GM21367 (cell line): Measurements from ENCODE around the gene RBPJ.
A peak's percentile ranks its signal among the peaks of the same experiment; 100 is the strongest.
"Not testable (repeated sequence)": the region's sequence is repeated elsewhere in the genome, so short reads cannot be mapped to it uniquely, and the experiment has no call there.

Experiments
- ATAC-seq: cut with Tn5 transposase; IDR thresholded peaks from one replicate; pipeline ENCODE4 v1.9.1; 2021; ENCODE audit not compliant: unreplicated experiment

The RBPJ gene

GRCh38 chr4:26300314-26301307, 20.2 kb upstream of the RBPJ start:
- ATAC-seq = no peak

GRCh38 chr4:26302031-26302899, 18.5 kb upstream of the RBPJ start:
- ATAC-seq = no peak

DNA sequence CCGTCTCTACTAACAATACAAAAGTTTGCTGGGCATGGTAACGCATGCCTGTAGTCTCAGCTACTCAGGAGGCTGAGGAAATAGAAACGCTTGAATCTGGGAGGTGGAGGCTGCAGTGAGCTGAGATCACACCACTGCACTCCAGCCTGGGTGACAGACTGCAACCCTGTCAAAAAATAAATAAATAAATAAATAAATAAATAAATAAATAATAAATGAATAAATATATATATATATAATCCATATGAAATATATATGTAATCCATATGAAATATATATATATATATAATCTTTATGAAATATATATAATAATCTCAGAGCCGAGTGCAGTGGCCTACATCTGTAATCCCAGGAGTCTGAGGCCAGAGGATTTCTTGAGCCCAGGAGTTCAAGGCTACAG, 17.8 kb upstream of the RBPJ start:
- no peak for ATAC-seq

- no peak for ATAC-seq
Observed at GRCh38 chr4:26307037-26307800, 13.6 kb upstream of the RBPJ start.

DNA sequence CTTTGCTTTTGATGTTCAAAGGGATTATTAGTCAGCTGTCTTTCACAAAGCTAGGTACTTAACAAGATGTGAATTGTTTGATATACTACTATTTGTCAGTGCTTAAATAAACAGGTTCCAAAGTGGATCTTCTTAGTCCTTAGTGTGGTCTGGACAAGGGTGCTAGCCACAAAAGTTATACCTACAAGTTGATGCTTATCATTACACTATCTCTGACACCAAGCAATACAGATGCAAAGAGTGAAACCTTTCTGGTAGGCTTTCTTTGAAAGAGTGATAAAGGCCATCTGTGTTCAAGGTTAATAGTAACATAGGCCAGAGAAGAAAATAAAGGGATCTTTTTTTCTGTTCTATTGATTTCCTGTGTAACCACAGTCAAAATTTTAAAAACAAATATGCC, 12.2 kb upstream of the RBPJ start:
- no peak for ATAC-seq

- ATAC-seq = no peak
Observed at GRCh38 chr4:26310264-26310663, 10.6 kb upstream of the RBPJ start.

DNA sequence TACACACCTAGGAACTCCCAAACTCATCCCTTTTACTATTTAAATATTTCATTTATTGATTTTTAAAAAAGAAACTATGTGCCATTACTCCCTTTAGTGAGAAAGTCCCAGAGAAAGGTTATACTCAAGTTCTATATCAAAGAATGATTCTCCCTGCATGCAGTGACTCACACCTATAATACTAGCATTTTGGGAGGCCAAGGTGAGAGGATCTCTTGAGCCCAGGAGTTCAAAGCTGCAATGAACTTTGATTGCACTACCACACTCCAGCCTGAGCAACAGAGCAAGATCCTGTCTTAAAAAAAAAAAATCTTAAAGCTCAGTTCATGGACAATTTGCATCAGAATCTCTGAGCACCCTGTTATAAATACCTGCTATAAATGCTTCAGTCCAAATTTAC, 9.2 kb upstream of the RBPJ start:
- no peak for ATAC-seq

DNA sequence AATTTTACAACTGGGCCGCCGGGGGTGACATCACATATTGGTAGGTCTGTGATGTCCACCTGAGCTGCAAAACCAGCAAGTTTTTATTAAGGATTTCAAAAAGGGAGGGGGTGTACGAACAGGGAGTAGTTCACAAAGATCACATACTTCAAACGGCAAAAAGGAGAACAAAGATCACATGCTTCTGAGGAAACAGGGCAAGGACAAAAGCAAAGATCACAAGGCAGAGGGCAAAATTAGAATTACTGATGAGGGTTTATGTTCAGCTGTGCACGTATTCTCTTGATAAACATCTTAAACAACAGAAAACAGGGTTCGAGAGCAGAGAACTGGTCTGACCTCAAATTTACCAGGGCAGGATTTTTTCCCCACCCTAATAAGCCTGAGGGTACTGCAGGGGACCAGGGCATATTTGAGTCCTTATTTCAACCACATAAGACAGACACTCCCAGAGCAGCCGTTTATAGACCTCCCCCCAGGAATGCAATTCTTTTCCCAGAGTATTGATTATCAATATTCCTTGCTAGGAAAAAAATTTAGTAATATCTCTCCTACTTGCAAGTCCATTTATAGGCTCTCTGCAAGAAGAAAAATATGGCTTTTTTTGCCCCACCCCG, 5.4 kb upstream of the RBPJ start:
- not testable (repeated sequence) for ATAC-seq

GRCh38 chr4:26317766-26318165, 3.0 kb upstream of the RBPJ start:
- ATAC-seq = no peak

- ATAC-seq = peak; percentile 66
Observed at GRCh38 chr4:26319467-26319948, 1.3 kb upstream of the RBPJ start.

DNA sequence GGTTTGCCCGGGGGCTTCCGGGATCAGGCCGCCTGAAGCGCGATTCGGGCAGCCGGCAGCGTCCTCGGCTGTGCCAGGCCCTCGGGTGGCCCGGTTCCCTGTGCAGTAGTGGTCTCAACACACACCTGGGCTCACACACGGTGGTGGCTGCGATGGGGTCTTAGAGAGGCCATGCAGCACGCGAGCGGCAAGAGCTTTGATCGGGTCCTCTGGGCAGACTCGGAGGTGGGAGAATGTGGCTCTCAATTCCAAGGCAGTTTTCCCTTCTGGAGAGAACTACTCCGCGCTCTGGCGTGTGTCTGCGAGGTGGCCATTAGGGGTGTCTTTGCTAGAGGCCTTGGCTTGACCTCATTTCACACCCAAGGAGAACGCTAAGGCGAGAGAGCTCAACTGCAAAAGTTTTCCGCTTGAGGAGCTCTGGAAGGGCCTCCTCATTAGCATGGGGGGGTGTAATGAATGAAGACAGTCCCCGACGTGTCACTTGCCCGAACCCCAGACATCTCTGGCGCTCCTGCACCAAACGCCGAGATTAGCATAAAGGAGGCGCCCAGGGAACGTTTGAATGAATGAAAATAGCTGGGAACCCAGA, 771 bp upstream of the RBPJ start:
- peak; percentile 22 for ATAC-seq

GRCh38 chr4:26321373-26322221, 783 bp downstream of the RBPJ start:
- ATAC-seq = no peak

- no peak for ATAC-seq
Observed at GRCh38 chr4:26322346-26322745, 1.5 kb downstream of the RBPJ start.

- no peak for ATAC-seq
Observed at GRCh38 chr4:26323821-26324220, 3.0 kb downstream of the RBPJ start.

- peak; percentile 33 for ATAC-seq
Observed at GRCh38 chr4:26325191-26325590, 4.4 kb downstream of the RBPJ start.

DNA sequence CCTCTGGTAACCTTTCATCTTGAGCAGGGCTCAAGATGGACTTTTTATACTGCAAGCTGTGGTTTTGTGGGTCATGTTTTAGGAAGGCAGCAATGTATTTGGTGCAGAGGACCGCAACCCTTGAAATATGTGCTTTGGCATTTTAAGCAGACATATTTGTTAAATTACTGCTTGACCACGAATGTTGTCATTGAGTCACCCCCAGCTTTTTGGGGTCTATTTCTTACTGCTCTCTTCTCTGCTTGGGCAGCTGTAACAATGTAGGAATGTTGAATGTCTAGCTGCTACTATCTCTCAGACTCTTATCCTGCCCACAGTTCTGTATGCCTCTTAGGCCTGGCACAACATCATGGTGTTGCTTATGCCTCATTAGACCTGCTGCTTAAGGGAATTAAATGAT, 6.0 kb downstream of the RBPJ start:
- ATAC-seq = no peak

GRCh38 chr4:26330186-26330787, 9.5 kb downstream of the RBPJ start:
- peak; percentile 61 for ATAC-seq

DNA sequence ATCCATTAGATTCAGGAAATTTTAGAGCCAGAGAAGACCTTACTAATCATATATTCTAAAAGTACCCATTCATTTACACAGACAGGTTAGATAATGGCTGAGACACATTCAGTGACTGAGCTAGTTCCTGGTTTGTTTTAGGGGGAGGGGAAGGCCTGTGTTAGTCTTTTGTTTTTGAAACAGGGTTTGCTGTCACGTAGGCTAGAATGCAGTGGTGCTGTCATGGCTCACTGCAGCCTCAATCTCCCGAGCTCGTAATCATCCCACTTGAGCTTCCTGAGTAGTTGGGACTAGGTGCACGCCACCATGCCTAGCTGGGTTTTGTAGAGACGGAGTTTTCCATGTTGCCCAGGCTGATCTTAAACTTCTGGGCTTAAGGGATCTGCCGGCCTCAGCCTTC, 10.1 kb downstream of the RBPJ start:
- ATAC-seq = no peak
